ENCODE results near the gene GRIN2C.

GRIN2C gene

GRCh38 chr17:74864297-74864865 lies 4.7 kb upstream of the GRIN2C start:
- DNase-seq (ENCODE audit: low spot score): no peak

GRCh38 chr17:74863420-74864296 lies 4.0 kb upstream of the GRIN2C start:
- no peak for DNase-seq (ENCODE audit: low spot score)

GRCh38 chr17:74862919-74863318 lies 3.2 kb upstream of the GRIN2C start:
- no peak for DNase-seq (ENCODE audit: low spot score)

- DNase-seq (ENCODE audit: low spot score): peak; percentile 76
Measured at GRCh38 chr17:74862108-74862901, 2.6 kb upstream of the GRIN2C start.

- DNase-seq (ENCODE audit: low spot score): no peak
Measured at GRCh38 chr17:74861662-74862107, 2.0 kb upstream of the GRIN2C start.

- DNase-seq (ENCODE audit: low spot score): no peak
Measured at GRCh38 chr17:74860872-74861661, 1.4 kb upstream of the GRIN2C start.

- DNase-seq (ENCODE audit: low spot score): no peak
Measured at GRCh38 chr17:74860229-74860871, 665 bp upstream of the GRIN2C start.

GRCh38 chr17:74858672-74859458 lies 820 bp downstream of the GRIN2C start:
- DNase-seq (ENCODE audit: low spot score): no peak

GRCh38 chr17:74857191-74857590 lies 2.5 kb downstream of the GRIN2C start:
- DNase-seq (ENCODE audit: low spot score): no peak

- DNase-seq (ENCODE audit: low spot score): no peak
Measured at GRCh38 chr17:74856112-74856511, 3.6 kb downstream of the GRIN2C start.

- no peak for DNase-seq (ENCODE audit: low spot score)
Measured at GRCh38 chr17:74855323-74855722, 4.4 kb downstream of the GRIN2C start.

GRCh38 chr17:74854792-74855191 lies 4.9 kb downstream of the GRIN2C start:
- no peak for DNase-seq (ENCODE audit: low spot score)

- DNase-seq (ENCODE audit: low spot score): no peak
Measured at GRCh38 chr17:74853669-74854068, 6.0 kb downstream of the GRIN2C start.

- no peak for DNase-seq (ENCODE audit: low spot score)
Measured at GRCh38 chr17:74853048-74853397, 6.7 kb downstream of the GRIN2C start.

- DNase-seq (ENCODE audit: low spot score): no peak
Measured at GRCh38 chr17:74852237-74853047, 7.2 kb downstream of the GRIN2C start.

GRCh38 chr17:74851612-74852236 lies 8.0 kb downstream of the GRIN2C start:
- no peak for DNase-seq (ENCODE audit: low spot score)

- DNase-seq (ENCODE audit: low spot score): no peak
Measured at GRCh38 chr17:74850914-74851313, 8.8 kb downstream of the GRIN2C start.

GRCh38 chr17:74850310-74850709 lies 9.4 kb downstream of the GRIN2C start:
- no peak for DNase-seq (ENCODE audit: low spot score)

GRCh38 chr17:74848656-74849399 lies 10.9 kb downstream of the GRIN2C start:
- no peak for DNase-seq (ENCODE audit: low spot score)

Data from Ammon's horn (tissue), 1 donor.